HG03097 (cell line): ENCODE measurements around the gene BDNF.

ENCODE experiments used
- ATAC-seq: cut with Tn5 transposase; IDR thresholded peaks from one replicate; pipeline ENCODE4 v1.9.1; 2021; ENCODE audit not compliant: unreplicated experiment, low FRiP score

Gene BDNF

GRCh38 chr11:27610280-27610679, 90.0 kb downstream of the BDNF start:
- ATAC-seq = no peak

- ATAC-seq = no peak
Measured at GRCh38 chr11:27608951-27609350, 91.3 kb downstream of the BDNF start.

DNA sequence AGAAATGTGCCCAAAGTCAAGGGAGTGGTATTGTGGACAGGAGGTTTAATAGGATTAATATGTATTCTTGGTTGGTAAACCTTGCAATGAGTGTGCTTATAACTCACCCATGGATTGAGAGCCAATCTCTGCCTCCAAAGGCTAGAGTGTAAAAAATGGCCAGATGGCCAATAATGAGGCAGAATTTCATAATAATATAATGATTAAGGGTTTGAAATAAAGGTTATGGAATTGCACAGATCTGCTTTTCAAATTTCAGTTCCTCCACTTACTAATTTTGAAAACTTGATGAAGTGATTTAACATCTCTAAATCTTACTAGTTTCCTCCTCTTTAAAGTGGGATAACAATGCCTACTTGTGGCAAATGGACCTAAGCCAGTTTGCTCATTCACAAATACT, 94.8 kb downstream of the BDNF start:
- ATAC-seq = no peak
